GM20000 (cell line): ENCODE results near the gene CGB1.

ENCODE experiments used
- DNase-seq: peaks from one replicate; pipeline ENCODE4 v3.0.0; 2012; ENCODE audit warnings: low spot score
- TF ChIP-seq, protein P1 (sequence below): IDR thresholded peaks from 2 replicates; pipeline ENCODE4 v1.5.1; 2012; ENCODE audit warnings: mild to moderate bottlenecking, control low read depth; ENCODE audit errors: extremely low read depth, missing control alignments

CGB1 gene

GRCh38 chr19:49036815-49037214 is at the start of gene CGB1:
CGB1 (minus strand) TSS chr19:49036895; CDS start chr19:49036711, 184 bp downstream.
- TF ChIP-seq, protein P1, sequence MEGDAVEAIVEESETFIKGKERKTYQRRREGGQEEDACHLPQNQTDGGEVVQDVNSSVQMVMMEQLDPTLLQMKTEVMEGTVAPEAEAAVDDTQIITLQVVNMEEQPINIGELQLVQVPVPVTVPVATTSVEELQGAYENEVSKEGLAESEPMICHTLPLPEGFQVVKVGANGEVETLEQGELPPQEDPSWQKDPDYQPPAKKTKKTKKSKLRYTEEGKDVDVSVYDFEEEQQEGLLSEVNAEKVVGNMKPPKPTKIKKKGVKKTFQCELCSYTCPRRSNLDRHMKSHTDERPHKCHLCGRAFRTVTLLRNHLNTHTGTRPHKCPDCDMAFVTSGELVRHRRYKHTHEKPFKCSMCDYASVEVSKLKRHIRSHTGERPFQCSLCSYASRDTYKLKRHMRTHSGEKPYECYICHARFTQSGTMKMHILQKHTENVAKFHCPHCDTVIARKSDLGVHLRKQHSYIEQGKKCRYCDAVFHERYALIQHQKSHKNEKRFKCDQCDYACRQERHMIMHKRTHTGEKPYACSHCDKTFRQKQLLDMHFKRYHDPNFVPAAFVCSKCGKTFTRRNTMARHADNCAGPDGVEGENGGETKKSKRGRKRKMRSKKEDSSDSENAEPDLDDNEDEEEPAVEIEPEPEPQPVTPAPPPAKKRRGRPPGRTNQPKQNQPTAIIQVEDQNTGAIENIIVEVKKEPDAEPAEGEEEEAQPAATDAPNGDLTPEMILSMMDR = peak; percentile 38
- DNase-seq = peak; percentile 25

GRCh38 chr19:49086296-49086695 is 49.6 kb upstream of the CGB1 start:
- TF ChIP-seq, protein P1 = no peak
- no peak for DNase-seq

GRCh38 chr19:49085868-49086232 is 49.2 kb upstream of the CGB1 start:
- no peak for DNase-seq
- TF ChIP-seq, protein P1 = no peak

- TF ChIP-seq, protein P1 = no peak
Observed at GRCh38 chr19:49085020-49085867, 48.5 kb upstream of the CGB1 start, which contains the start of gene SNRNP70. SNRNP70 (plus strand) TSS chr19:49085451; CDS start chr19:49086415, 964 bp downstream.

DNA sequence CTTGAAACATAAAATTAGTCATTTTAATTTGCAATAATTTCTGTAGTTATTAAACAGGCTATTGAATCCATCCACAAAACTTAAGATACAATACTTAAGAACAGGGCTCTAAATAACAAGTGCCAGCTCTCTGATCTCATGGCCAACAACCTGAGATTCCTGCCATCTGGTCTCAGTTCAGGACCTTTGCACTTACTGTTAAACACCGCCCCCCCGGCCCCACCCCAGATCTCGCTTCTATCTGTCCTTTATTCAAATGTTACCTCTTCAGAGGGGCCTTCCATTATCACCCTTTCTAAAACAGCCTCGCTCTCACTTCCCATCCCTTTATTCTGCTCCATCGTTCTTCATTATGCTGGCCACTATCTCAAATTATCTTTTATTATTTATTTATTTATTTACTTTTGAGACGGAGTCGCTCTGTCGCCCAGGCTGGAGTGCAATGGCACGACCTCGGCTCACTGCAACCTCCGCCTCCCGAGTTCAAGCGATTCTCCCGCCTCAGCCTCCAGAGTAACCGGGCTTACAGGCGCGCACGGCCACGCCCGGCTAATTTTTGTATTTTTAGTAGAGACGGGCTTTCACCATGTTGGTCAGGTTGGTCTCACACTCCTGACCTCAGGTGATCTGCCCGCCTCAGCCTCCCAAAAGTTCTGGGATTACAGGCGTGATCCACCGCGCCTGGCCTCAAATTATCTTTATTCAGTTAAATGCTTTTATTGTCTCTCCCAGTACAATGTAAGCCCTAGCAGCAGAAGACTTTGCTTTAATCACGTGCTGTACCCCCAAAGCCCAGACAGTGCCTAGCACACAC is 47.7 kb upstream of the CGB1 start:
- no peak for DNase-seq
- TF ChIP-seq, protein P1 = no peak

More at GRCh38 chr19:49085020-49085867, 48.5 kb upstream of the CGB1 start, which contains the start of gene SNRNP70:
- peak; percentile 99 for DNase-seq

DNA sequence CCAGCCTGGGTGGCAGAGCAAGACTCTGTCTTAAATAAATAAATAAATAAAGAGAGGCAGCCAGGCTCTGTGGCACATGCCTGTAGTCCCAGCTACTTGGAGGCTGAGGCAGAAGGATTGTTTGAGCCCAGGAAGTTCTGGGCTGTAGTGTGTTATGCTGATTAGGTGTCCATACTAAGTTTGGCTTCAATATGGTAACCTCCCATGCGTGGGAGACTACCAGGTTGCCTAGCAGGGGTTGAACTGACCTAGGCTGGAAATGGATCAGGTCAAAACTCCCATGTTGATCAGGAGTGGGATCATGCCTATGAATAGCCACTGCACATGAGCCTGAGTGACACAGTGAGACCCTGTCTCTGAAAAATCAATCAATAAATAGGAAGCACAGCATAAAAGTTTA is 44.6 kb upstream of the CGB1 start:
- no peak for DNase-seq
- TF ChIP-seq, protein P1 = no peak

- TF ChIP-seq, protein P1 = no peak
- no peak for DNase-seq
Observed at GRCh38 chr19:49080392-49080791, 43.7 kb upstream of the CGB1 start.
